NK-92 treated with Interleukin-12 subunit alpha and Interleukin-12 subunit beta, amount 100 ng/mL, for 24 hours (cell line): ENCODE results near the gene FLVCR1.
"Not testable (repeated sequence)": the region's sequence is repeated elsewhere in the genome, so short reads cannot be mapped to it uniquely, and the experiment has no call there.

Experiments used
- DNase-seq: peaks from one replicate; lab custom pipeline; 2025; lab: John Stamatoyannopoulos, UW

Gene FLVCR1

DNA sequence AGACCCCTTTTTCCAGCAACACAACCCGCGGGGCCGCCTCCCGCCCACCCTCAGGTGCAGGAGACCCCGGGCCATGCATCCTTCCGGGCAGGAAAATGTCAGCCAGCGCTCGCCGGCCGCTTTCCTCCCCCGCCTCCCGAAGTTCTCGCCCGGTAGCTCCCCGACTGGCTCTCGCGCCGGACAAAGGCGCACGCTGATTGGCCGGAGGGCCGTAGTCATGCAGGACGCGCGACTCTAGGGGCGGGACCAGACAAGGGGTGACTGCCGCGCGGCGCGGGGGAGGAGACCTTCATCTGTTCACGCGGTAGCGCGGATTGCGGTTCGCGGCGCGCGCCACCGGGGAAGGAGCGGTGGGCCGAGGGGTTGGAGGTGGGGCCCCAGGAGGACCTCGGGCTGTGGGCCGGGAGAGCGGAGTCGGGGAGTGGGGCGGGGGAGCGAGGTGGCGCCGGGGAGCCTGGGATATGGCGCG lies at the start of gene FLVCR1:
FLVCR1 (plus strand) TSS at position 284 of the 469 bp plus-strand sequence; CDS start at position 462, 178 bp downstream.
- peak; percentile 95 for DNase-seq

DNA sequence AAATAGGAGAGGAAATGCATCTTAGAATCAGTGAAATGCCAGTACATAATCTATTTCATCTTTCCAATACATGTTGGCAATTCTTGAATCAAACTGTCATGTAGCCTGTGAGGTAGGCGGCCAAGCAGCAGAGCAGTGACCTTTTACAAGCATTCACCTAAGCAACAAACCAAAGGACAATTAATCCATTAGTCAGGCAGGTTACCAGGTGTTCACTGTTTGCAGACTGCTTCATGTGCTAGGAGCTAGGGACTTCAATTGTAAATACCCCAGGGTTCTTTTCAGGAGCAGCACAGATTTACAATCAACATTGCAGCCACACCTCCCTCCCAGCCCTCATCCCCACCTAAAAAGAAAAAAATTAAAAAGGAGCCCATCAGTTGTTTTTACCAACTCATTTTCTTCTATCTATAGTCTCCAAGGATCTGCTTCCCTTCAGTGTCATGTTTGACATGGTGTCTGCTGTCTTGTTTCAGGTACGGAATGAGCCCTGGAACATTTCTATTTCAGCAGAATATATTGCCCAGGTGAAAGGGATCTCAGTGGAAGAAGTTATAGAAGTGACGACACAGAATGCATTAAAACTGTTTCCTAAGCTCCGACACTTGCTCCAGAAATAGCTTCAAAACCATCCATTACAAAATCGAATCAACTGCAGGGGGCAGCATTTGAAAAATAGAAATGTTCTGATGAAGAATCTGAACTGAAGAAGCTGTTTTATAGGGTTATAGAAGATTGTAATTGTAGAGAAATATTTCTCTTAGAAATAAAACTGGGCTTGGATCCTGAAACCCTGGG lies 43.3 kb upstream of the FLVCR1 start:
- no peak for DNase-seq

DNA sequence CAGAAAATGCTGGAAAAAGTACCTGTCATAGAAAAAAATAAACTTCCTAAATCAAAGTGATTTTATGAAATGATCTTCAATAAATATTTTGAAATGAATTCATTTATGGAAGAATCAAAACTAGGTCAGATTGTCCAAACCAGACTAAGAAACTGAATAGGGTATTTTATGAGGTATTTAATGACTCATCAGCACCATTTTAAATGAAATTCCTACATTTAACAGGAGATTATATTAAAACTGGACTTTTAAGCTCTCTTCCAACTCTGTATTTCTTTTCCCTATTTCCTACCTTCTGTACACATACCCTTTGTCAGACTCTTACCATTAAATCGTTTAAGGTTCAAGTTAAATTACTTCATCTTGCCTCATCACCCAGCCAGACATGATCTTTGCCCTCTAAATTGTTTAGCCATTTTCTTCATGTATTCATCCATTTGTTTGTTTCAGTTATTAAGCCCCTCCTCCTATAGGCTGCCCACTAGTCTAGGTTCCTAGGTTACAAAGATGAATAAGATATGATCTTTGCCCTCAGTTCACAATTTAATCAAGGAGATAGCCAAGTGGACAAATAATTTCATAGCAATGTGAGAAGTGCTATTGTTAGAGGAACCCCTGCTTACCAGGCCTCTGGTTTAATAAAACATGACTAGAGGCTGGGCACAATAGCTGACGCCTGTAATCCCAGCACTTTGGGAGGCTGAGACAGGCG lies 41.4 kb upstream of the FLVCR1 start:
- DNase-seq: no peak

DNA sequence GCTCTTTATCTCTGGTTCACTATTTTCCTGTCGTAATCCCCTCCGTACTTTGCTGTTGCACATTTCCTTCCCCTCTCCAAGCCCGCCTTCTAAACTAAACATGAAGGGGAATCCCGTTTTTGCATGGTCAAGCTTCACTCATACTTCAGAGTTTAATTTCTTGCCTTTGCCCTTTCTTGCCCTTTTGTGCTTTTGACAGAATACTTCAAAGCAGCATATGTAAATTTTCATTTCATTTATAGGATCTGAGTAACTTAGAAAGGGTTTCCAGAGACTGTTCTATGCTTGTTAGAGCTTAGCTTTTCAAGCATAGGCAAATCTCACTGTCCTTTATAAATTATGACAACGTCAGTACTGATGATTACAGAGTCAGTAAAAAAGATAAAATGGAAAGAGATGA lies 38.3 kb upstream of the FLVCR1 start:
- DNase-seq: no peak

DNA sequence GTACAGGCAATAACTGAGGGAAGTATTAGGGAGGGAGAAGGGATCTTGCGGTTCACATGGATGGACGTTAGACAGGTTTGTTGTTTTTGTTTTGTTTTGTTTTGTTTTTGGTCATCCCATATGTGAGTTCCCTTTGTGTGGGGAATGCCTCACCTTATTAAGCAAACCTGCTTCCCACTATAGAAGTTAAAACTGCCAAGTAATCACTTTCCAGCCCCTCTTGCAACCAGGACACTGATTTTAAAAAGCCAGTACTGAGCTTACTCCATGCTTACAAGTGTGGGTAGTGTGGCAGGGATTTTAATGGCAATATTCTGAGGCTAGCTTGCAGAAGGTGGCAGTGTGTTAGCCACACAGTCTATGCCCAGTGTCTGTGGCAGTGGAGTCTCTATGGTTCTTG lies 37.1 kb upstream of the FLVCR1 start:
- no peak for DNase-seq

DNA sequence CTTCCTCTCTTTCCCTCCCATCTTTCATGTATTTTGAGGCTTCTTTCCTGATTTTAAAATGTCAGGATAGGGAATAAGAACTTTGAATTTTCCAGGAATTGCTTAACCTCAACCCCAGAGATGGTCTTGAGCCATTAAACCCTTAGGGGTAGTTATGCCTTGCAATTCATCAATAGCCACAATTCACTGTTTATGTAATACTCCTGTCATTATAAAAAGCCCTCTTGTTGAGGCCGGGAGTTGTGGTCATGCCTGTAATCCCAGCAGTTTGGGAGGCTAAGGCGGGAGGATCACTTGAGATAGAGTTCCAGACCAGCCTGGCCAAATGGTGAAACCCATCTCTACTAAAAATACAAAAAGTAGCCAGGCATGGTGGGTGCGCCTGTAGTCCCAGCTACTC lies 35.1 kb upstream of the FLVCR1 start:
- DNase-seq: no peak

DNA sequence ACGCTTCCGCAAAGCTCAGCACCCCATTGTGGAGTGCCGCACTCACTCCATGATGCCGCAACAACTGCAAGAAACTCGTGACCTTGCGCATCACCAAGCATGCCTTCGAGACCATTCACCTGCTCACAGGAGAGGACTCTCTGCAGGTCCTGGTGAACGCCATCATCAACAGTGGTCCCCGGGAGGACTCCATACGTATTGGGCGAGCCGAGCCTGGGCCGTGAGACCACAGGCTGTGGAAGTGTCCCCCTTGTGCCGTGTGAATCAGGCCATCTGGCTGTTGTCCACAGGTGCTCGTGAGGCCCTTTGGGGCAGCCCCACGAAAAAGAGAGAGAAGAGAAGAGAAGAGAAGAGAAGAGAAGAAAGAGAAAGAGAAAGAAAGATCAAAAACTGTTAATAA lies 33.9 kb upstream of the FLVCR1 start:
- no peak for DNase-seq

DNA sequence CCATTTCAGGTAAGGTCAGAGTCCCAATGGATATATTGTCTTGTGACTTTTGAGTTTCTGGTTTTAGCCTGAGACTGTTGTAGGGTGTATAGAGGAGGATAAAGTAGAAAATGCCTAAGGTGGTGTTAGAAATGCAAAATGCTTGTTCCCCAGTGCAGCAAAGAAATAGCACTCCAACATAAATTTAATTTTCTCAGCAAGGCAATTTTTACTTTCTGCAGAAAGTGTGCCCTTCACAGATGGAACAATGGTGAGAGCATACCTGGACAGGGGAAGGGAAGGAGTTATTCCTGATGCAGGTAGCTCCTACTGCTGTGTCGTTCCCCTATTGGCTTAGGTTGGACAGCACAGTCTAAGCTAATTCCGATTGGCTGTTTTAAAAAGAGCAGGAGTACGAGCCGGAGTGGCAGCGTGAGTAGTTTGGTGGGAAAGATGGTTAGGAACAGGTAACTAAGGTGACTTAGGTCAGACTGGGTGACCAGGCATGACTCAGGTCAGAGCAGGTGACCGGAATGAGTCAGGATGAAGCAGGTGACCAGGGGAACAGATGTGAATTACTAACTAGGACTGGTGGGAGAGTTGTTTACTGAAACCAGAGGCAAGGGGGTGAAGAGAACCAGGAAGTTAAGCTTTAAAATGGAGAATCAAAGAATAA lies 32.1 kb upstream of the FLVCR1 start:
- no peak for DNase-seq

DNA sequence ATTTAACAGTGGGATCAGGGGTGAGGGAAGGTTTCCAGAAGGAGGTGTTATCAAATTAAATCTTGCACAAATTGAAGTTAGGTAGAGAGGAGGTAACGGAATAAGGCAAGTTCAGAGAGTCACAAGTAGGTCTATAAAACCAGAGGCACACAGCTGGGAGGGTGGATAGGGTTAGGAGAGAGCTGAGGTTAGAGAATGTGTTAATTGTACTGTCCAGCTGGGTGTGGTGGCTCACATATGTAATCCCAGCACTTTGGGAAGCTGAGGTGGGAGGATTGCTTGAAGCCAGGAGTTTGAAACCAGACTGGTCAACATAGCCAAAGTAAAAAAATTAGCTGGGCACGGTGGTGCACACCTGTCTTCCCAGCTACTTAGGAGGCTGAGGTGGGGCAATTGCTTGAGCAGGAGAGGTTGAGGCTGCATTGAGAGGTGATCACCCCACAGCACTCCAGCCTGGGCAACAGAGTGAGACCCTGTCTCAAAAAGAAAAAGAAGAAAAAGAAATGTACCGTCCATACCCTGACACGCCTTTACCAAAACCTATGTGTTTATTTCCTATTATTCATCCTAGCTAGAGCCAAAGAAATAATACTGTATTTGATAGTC lies 30.8 kb upstream of the FLVCR1 start:
- DNase-seq: no peak

DNA sequence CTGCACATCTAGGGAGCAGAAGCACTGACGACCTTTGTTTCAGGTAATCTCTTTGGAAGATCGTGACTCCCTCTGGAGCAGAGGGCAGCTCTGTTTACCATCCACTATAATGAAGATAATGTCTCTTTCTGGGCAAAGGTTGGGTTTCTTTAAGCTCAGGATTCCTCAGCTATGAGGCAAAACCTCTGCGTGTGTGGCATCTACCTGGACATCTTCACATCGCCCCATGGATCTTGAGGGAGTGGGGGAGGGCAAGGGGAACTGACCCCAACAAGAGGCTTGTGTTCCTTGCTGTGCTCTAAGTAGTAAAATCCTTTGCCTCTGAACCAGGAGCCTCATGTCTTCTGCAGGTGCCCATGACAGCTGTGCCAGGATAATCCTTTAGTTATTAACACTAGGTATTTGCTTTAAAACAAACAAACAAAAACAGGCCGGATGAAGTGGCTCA lies 30.2 kb upstream of the FLVCR1 start:
- DNase-seq: no peak

DNA sequence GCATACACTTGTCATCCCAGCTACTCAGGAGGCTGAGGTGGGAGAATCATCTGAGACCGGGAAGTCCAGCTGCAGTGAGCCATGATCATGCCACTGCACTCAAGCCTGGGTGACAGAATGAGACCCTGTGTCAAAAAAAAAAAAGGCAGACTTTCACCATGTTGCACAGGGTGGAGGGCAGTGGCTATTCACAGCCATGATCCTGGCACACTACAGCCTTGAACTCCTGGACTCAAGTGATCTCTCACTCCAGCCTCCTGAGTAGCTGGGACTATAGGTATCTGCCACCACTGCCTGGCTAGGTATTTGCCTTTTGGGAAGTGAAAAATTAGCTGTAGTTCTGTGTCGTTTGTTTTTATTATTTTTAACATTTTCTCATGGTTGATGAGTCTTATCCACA lies 29.7 kb upstream of the FLVCR1 start:
- no peak for DNase-seq

DNA sequence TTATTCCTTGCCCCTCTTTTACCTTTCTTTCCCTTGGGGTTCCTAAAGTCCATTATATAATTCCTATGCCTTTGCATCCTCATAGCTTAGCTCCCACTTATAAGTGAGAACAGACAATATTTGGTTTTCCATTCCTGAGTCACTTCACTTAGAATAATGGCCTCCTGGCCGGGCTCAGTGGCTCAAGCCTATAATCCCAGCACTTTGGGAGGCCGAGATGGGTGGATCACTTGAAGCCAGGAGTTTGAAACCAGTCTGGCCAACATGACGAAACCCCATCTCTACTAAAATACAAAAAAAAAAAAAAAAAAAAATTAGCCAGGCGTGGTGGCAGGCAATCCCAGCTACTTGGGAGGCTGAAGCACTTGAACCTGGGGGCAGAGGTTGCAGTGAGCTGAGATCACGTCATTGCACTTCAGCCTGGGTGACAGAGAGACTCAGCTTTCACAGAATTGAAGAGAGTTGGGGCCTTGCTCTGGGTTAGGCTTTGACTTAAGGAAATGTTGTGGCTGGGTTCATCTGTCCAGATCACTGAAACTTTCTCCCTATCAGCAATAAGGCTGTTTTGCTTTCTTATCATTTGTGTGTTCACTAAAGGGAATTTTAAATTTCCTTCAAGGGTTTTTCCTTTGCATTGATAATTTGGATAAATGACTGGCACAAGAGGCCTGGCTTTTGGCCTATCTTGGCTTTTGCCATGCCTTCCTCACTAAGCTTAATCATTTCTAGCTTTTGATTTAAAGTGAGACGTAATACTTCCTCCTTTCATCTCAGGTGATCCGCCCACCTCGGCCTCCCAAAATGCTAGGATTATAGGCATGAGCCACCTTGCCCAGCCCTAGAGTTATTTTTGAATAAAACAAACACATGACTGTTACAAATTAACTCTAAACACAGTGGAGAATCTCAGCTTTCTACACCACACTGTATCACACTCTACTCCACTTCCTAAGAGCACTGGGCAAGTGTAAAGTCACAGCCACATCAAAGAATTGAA lies 24.6 kb upstream of the FLVCR1 start:
- not testable (repeated sequence) for DNase-seq

DNA sequence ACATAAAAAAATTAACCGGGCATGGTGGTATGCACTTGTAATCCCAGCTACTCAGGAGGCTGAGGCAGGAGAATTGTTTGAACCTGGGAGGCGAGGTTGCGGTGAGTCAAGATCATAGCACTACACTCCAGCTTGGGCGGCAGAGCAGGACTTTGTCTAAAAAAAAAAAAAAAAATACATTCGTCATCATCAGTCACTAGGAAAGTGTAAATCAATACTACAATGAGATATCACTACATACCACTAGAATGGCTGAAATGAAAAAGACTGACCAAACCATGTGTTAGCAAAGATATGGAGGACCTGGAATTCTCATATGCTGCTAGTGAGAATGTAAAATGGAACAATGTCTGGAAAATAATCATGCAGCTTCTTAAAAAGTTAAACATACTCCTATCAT lies 19.9 kb upstream of the FLVCR1 start:
- DNase-seq: no peak

DNA sequence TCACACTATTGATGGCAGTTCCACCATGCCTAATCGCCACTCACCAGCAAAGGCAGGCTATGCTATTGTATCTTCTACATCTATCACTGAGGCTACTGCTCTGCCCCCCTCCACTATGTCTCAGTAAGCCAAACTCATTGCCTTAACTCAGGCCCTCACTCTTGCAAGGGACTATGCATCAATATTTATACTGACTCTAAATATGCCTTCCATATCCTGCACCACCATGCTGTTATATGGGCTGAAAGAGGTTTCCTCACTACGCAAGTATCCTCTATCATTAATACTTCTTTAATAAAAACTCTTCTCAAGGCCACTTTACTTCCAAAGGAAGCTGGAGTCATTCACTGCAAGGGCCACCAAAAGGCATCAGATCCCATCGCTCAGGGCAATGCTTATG lies 13.6 kb upstream of the FLVCR1 start:
- DNase-seq: not testable (repeated sequence)

DNA sequence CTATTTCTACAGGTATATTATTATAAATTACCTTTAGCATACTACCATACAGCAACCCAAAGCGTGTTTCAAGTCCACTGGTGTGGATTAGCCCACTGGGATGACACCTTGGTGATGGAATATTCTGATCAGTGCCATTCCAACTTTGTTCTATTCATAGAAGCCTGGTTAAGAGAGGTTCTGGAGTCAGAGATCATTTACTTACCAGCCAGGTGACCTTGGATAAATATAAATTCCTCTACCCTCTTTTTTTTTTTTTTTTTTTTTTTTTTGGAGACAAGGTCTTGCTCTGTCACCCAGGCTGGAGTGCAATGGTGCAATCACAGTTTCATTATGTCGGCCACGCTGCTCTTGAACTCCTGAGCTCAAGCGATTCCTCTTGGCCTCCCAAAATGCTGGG lies 10.5 kb upstream of the FLVCR1 start, which contains the start of gene SPATA45:
SPATA45 (minus strand) TSS at position 101 of the 400 bp plus-strand sequence. CDS start 11,500 bp downstream, outside the sequence.
- no peak for DNase-seq

DNA sequence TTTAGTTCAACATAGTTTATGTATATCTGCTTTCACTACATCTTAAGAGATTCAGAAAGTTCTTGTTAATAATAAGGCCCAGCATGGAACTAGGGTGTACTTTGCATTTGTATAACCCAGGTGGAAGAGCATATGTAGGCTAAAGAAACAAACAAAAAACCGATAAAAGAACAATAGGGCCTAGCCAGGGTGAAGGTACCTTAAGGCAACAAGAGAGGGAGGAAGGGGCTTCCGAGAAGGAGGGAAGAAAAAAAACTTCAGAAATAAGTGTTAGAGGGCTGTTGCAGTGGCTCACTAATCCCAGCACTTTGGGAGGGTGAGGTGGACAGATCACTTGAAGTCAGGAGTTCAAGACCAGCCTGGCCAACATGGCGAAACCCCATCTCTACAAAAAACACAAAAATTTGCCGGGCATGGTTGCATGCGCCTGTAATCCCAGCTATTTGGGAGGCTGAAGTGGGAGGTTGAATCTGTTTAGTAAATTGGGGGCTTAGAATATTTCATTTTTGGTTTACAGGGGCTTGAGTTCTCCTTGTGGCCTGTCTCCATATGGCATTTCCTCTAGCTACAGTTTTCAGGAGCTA lies 5.9 kb upstream of the FLVCR1 start:
- no peak for DNase-seq

DNA sequence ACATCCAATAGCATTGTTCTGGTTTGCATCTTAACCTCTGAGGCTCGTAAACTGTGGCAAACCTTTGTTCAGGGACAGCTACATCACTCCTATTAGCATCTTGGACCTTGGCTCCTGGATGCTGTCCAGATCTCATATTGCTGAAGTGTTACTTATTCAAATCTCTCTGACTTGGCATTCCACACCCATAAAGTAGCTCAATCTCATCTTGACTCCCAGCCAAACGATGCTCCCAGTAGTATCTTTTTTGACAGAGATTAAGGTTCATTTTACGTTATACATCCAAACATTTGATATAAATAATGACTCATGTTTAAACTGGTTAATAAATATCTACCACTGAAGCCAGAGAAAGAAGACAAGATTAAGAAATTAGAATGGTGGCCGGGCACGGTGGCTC lies 4.4 kb upstream of the FLVCR1 start:
- no peak for DNase-seq

DNA sequence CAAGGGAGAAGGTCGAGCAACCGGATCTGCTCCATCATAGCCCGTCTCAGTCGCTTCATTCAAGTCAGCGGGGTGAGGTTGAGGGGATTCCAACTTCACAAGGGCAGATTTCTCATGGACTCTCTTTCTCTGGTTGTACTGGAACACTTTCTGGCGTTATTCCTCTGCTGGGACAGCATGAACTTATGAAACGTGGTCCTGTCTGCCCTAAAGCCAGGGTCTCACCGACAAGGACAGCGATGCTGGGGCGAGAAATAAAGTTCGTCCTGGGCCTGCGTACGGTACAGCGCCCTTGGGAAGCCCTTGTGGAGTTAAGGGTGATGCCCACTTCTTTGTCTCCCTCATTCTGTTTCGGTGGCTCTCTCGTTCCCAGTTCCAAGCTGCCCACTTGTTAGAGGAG lies 1.3 kb upstream of the FLVCR1 start:
- no peak for DNase-seq

DNA sequence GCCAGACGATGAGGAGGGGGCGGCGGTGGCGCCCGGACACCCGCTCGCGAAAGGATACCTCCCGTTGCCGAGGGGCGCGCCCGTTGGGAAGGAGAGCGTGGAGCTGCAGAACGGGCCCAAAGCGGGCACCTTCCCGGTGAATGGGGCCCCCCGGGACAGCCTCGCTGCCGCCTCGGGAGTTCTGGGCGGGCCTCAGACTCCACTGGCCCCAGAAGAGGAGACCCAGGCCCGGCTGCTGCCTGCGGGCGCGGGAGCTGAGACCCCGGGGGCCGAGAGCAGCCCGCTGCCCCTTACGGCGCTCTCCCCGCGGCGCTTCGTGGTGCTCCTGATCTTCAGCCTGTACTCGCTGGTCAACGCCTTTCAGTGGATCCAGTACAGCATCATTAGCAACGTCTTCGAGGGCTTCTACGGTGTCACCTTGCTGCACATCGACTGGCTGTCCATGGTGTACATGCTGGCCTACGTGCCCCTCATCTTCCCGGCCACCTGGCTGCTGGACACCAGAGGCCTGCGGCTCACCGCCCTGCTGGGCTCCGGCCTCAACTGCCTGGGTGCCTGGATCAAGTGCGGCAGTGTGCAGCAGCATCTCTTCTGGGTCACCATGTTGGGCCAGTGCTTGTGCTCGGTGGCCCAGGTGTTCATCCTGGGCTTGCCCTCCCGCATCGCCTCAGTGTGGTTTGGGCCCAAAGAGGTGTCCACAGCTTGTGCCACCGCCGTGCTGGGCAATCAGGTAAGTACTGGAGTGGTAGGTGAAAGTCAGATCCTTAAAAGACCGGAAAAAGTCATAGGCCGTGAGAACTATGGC lies 588 bp downstream of the FLVCR1 start:
- peak; percentile 24 for DNase-seq
